Pancreas (tissue), 10 donors: ENCODE results near the gene PCDHGA9. TPM values are rescaled to one million over a fixed set of nuclear protein-coding genes. Genes with fewer than 3 reads are reported as not detected.

Source experiments
- ATAC-seq, 4 donors: fragments of 200-7000 bp; cut with Tn5 transposase; one replicate each; pipeline versions ENCODE4 v1.8.0 to v1.9.1; 2020; ENCODE audit warnings: mild to moderate bottlenecking in 4 of 4, moderate library complexity in 4 of 4
- DNase-seq, 6 donors: peaks; one replicate each; pipeline ENCODE4 v3.0.0-alpha.2; 2020
- FAIRE-seq: peaks from 2 replicates; lab custom pipeline; 2012; peaks lifted over from hg19 to GRCh38; lab: Jason Lieb, UNC
- H3K27ac ChIP-seq, 4 donors: fragments of 200-600 bp; sonication (generic); 1 replicate in 3 of 4; 2 replicates in 1 of 4; pipeline versions ENCODE4 v1.5.0 to v1.8.0; 2020
- H3K27me3 ChIP-seq, 4 donors: fragments of 200-600 bp; one replicate each; pipeline ENCODE4 v1.8.0; 2021
- H3K36me3 ChIP-seq, 3 donors: fragments of 200-600 bp; sonication (generic) in 1 of 3; one replicate each; pipeline versions ENCODE4 v1.5.0 to v1.8.0; 2020 to 2021
- H3K4me1 ChIP-seq, 3 donors: fragments of 200-600 bp; one replicate each; pipeline ENCODE4 v1.8.0; 2021
- H3K4me3 ChIP-seq, 4 donors: fragments of 200-600 bp; sonication (generic) in 2 of 4; one replicate each; pipeline versions ENCODE4 v1.5.0 to v1.8.0; 2020 to 2021
- H3K9me3 ChIP-seq, 4 donors: fragments of 200-600 bp; one replicate each; pipeline ENCODE4 v1.8.0; 2021
- WGBS, 2 donors: extraction: QIAGEN DNeasy Blood & Tissue Kit; methylation state at CpG; one replicate each; pipeline ENCODE4 v1.1.7; 2013; 5-methylcytosine and 5-hydroxymethylcytosine counted together
- intact Hi-C, 3 donors: fragments of 100-400 bp; cut with DNase I; formaldehyde crosslinking; loops; one replicate each; pipeline versions ENCODE4 v1.11.1 to v1.14.2; 2022
- polyA plus RNA-seq, 2 donors: library from polyadenylated mRNA; stranded (reverse); fragments of 200-250 nt; gene quantifications; one replicate each; pipeline ENCODE4 v1.2.3, GENCODE V29; 2013
- total RNA-seq, 6 donors: library from RNA; stranded (reverse); fragmentation: NEBNext Ultra II Directional in 4 of 6; extraction: Animal tissue kit (Norgen Biotek cat#: 25700) in 4 of 6; gene quantifications; one replicate each; pipeline versions ENCODE4 v1.2.1 to v1.2.4, GENCODE V29; 2021 to 2023
- TF ChIP-seq, protein P1 (sequence below), 4 donors: fragments of 200-600 bp; sonication (generic) in 3 of 4; IDR thresholded peaks; one replicate each; pipeline versions ENCODE4 v1.5.0 to v1.8.0; 2021; ENCODE audit warnings: antibody characterized with exemption in 4 of 4
- donor health status: healthy with polysubstance abuse.
- donor health status: DM: no; HTN: no; CAD: no; lungs with moderate emphysema.
- donor health status: DM: no; HTN: no; CAD: no.
- donor health status: control.
- donor health status: control.
- donor health status: Bipolar disorder and iron deficiency.
- donor health status: DM: yes; HTN: yes; CAD: no.
- donor health status: DM: no; HTN: no; CAD: no.
- donor health status: DM: no; HTN: no; CAD: no.
- donor health status: DM: yes; HTN: yes; CAD: no.

Gene PCDHGA9
- total and polyA plus RNA-seq, 8 donors = 0.31 to 3.0 (median 2.0) TPM

DNA sequence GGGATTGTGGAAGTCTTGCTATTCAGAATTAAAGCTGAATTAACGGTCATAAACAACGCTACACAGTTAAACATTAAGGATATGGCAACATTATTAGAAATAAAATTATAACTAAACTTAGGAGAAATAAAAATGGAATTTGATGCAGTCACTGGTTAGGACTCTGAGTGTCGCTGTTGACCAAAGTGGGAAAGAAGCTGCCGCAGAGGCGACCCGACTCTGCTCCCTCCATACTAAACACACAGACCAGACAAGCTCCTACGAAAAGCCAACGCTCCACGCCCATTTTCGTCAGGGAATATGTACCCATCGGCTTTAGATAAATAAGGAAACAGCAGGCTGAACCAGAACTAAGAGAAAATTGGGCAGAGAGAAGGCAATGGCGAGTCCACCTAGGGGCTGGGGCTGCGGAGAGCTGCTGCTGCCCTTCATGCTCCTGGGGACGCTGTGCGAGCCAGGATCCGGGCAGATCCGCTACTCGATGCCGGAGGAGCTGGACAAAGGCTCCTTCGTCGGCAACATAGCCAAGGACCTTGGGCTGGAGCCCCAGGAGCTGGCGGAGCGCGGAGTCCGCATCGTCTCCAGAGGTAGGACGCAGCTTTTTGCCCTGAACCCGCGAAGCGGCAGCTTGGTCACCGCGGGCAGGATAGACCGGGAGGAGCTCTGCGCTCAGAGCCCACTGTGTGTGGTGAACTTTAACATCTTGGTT is 38.5 kb upstream of the PCDHGA9 start, which contains the start of gene PCDHGA5:
PCDHGA5 (plus strand) TSS at position 211 of the 709 bp plus-strand sequence; CDS start at position 380, 169 bp downstream.
- TF ChIP-seq, protein P1, sequence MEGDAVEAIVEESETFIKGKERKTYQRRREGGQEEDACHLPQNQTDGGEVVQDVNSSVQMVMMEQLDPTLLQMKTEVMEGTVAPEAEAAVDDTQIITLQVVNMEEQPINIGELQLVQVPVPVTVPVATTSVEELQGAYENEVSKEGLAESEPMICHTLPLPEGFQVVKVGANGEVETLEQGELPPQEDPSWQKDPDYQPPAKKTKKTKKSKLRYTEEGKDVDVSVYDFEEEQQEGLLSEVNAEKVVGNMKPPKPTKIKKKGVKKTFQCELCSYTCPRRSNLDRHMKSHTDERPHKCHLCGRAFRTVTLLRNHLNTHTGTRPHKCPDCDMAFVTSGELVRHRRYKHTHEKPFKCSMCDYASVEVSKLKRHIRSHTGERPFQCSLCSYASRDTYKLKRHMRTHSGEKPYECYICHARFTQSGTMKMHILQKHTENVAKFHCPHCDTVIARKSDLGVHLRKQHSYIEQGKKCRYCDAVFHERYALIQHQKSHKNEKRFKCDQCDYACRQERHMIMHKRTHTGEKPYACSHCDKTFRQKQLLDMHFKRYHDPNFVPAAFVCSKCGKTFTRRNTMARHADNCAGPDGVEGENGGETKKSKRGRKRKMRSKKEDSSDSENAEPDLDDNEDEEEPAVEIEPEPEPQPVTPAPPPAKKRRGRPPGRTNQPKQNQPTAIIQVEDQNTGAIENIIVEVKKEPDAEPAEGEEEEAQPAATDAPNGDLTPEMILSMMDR (IDR thresholded peaks at IDR 0.05) = no peak
- ATAC-seq (no peak), DNase-seq (no peak), FAIRE-seq (no peak)
- intact Hi-C loops = loop anchor here in 1 of 3 donors (10.0 kb wide), 1 partner anchor 61 kb away; the partner anchor contains the start of gene PCDHGA11
- H3K4me1 ChIP-seq = no peaks in the 10 kb centered on the region
- H3K27ac ChIP-seq = no peak within 1 kb of the TSS
- no peak within 1 kb of the TSS for H3K4me3 ChIP-seq
- WGBS, 2 donors = 12 to 14% methylated on average over 34 of the region's 34 CpGs
- H3K27me3 ChIP-seq = peaks cover 0 to 5% (median 0%) of the 10 kb centered on the region in 4 donors
- peaks cover 0 to 6% (median 2%) of the 10 kb centered on the region in 4 donors for H3K9me3 ChIP-seq
- no peaks in the 10 kb centered on the region for H3K36me3 ChIP-seq

DNA sequence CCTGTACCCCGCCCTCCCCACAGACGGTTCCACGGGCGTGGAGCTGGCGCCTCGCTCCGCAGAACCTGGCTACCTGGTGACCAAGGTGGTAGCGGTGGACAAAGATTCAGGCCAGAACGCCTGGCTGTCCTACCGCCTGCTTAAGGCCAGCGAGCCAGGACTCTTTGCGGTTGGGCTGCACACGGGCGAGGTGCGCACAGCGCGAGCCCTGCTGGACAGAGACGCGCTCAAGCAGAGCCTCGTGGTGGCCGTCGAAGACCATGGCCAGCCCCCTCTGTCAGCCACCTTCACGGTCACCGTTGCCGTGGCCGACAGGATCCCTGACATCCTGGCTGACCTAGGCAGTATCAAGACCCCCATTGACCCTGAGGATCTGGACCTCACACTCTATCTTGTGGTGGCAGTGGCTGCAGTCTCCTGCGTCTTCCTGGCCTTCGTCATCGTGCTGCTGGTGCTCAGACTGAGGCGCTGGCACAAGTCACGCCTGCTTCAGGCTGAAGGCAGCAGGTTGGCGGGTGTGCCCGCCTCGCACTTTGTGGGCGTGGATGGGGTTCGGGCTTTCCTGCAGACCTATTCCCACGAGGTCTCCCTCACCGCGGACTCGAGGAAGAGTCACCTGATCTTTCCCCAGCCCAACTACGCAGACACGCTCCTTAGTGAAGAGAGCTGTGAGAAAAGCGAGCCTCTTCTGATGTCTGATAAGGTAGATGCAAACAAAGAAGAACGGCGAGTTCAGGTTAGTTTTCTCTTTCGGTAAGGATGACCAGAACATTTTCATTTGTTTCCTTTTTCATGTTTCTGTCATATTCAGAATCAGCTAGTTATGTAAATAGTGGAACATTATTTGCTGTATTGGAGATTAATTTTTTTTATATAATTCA is 36.3 kb upstream of the PCDHGA9 start:
- no peak for FAIRE-seq
- TF ChIP-seq, protein P1 (IDR thresholded peaks at IDR 0.05) = no peak
- intact Hi-C loops = loop anchor here in 1 of 3 donors (10.0 kb wide), 1 partner anchor 59 kb away; the partner anchor contains the start of gene PCDHGA11
- Histone ChIP-seq H3K36me3 (no peaks in the 10 kb centered on the region), H3K27me3 (peaks cover 0 to 1% (median 0%) of the 10 kb centered on the region in 4 donors), H3K4me1 (no peaks in the 10 kb centered on the region), H3K4me3 (no peak overlapping the region), H3K27ac (no peak overlapping the region), H3K9me3 (peaks cover 0 to 6% (median 2%) of the 10 kb centered on the region in 4 donors)
- no peak for ATAC-seq
- no peak for DNase-seq
- 24 to 26% methylated on average over 44 to 46 of the region's 46 CpGs for WGBS, 2 donors

DNA sequence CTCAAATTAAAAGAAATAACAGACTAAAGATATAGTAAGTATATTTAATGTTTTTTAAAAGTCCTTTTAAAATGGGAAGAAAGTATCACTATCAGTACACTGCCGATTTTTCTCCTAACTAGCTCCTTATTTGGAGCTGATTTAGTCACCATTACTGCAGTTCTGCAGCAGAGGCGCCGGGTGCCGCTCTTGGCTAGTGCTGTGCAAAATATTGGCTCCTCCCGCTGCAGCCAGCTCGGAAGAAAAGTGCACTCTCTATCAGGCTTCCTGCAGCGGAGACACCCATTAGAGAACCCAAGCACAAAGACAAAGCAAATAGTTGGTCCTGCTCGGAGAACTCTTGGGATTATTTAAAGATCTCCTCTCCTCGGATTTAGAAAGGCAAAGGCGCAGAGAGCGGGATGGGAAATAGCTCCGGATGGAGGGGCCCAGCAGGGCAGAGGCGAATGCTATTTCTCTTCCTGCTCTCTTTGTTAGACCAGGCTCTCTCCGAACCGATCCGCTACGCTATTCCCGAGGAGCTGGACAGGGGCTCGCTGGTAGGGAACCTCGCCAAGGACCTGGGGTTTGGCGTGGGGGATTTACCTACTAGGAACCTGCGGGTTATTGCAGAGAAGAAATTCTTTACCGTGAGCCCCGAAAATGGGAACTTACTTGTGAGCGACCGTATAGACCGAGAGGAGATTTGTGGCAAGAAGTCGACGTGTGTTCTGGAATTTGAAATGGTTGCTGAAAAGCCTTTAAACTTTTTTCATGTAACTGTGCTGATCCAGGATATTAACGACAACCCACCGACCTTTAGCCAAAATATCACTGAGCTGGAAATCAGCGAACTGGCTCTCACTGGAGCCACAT is 32.4 kb upstream of the PCDHGA9 start, which contains the start of gene PCDHGB3:
PCDHGB3 (plus strand) TSS at position 249 of the 855 bp plus-strand sequence; CDS start at position 402, 153 bp downstream.
- Histone ChIP-seq H3K4me3 (peak within 1 kb of the TSS in 1 of 4 donors; percentile 27), H3K36me3 (no peaks in the 10 kb centered on the region), H3K9me3 (peaks cover 0 to 27% (median 4%) of the 10 kb centered on the region in 4 donors), H3K27me3 (no peaks in the 10 kb centered on the region), H3K27ac (no peak within 1 kb of the TSS), H3K4me1 (no peaks in the 10 kb centered on the region)
- WGBS, 2 donors = 16 to 20% methylated on average over 32 of the region's 32 CpGs
- DNase-seq = no peak
- TF ChIP-seq, protein P1 (IDR thresholded peaks at IDR 0.05) = no peak
- ATAC-seq = peak in 3 of 4 donors; percentile 78 to 84 (median 79)
- intact Hi-C loops = loop anchor here in 1 of 3 donors (10.0 kb wide), 1 partner anchor 55 kb away; the partner anchor contains the start of gene PCDHGA11
- FAIRE-seq = no peak
